NCI-H82 (cell line): ENCODE data around the gene MRTFA.
"Not testable (repeated sequence)": the region's sequence is repeated elsewhere in the genome, so short reads cannot be mapped to it uniquely, and the experiment has no call there.

Experiments
- DNase-seq: peaks from one replicate; lab custom pipeline; 2025; lab: John Stamatoyannopoulos, UW

The MRTFA gene

DNA sequence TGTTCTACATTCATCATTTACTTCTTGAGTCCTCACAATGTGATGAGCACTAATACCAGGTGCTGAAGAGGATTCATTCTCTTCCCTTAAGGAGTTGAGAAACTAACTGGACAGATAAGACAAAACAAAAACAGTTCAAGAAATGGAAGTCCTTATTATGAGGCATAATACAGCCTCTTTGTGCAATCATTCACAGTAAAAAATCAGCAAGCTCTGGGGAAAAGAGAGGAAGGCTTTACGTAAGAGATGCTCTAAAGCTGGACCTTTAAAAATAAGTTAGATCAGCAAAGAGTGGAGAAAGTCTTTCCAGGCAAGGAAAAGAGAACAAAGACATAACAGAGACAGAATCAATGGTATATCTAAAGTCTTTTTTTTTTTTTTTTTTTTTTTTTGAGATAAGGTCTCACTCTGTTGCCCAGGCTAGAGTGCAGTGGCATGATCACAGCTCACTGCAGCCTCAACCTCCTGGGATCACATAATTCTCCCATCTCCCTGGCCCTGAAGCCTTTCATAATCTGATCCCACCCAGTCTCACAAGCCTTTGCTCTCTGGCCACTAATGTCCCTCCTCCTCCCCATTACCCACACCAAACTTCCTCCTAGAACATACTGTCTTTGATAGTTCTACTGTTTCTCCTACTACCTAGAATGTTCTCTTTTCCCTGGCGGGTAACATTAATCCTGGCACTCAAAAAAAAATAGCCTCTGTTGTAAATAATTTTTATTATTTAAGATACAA, 40.9 kb downstream of the MRTFA start:
- no peak for DNase-seq

DNA sequence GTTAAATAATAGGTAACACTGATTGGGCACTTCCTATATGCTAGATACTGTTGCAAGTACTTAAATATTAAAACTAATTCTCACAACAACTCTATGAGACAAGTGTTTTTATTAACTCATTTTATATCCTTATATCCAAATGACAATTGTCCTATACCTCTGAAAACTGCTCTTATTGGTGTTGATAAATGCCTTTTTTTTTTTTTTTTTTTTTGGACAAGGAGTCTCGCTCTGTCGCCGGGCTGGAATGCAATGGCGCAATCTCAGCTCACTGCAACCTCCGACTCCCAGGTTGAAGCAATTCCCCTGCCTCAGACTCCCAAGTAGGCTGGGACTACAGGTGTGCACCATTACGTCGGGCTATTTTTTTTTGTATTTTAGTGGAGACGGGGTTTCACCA, 41.6 kb downstream of the MRTFA start:
- DNase-seq: no peak

DNA sequence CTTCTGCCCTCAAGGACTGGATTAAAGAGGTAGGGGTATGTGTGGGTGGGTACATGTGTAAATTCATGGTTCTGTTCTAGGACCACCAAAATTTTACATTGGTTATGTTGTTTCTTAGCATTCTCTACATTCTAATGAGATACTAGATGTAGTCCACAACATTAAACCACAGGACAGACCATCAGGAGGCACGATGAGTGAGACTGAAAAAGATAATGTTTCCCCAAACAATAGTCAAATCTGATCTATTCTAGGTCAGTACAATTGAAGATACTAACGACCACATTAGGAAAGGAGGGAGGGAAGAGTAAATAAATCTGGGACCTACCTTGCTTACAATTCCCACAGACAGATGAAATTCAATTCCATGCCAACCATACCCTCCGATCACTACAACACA, 42.2 kb downstream of the MRTFA start:
- DNase-seq: no peak

- DNase-seq: no peak
These were observed 42.9 kb downstream of the MRTFA start for GRCh38 chr22:40593460-40594273.

- no peak for DNase-seq
These were observed 44.0 kb downstream of the MRTFA start for GRCh38 chr22:40592352-40593113.

- no peak for DNase-seq
These were observed 47.8 kb downstream of the MRTFA start for GRCh38 chr22:40588726-40589125.

DNA sequence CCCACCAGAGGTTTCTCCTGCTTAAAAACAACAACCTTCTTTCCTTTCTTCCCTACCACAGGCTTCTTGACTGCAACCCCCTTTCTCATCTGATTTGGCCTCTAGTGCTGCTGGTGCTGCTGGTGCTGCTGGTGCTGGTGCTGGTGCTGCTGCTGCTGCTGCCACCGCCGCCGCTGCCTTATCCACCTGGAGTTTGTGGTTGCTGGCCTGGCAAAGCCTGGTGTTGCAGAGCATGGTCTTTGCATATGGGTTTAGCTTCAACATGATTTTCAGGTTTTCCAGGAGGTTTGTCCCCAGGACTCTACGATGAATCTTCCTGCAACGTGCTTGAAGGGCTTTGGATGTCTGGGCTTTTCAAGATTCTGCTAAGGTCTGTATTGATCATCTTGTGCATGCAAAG, 49.7 kb downstream of the MRTFA start:
- no peak for DNase-seq

DNA sequence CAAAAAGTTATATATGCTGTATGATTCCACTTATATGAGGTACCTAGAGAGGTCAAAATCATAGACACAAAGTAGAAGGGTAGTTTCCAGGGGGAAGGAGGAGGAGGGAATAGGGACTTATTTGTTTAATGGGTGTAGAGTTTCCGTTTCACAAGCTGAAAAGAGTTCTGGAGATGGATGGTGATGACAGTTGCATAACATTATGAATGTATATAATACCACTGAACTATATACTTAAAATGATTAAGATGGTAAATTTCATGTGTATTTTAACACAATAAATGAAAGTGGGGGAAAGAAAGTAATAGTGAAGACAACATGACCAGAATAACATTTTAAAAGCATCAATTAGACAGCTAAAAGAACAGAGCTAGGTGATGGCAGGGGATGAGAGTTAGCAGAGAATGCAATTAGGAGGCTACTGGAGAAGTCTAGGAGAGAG, 51.2 kb downstream of the MRTFA start:
- DNase-seq: no peak

DNA sequence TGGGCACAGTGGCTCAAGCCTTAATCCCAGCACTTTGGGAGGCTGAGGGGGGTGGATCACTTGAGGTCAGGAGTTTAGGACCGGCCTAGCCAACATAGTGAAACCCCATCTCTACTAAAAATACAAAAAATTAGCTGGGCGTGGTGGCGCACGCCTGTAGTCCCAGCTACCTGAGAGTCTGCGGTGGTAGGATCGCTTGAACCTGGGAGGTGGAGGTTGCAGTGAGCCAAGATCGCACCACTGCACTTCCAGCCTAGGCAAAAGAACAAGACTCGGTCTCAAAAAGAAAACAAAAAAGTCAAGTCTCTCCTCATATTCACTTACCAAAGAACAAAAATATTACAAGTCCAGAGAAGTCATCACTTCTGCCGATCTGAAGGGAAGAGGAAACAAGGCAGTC, 51.8 kb downstream of the MRTFA start:
- not testable (repeated sequence) for DNase-seq

- no peak for DNase-seq
These were observed 53.3 kb downstream of the MRTFA start for GRCh38 chr22:40583053-40583741.

DNA sequence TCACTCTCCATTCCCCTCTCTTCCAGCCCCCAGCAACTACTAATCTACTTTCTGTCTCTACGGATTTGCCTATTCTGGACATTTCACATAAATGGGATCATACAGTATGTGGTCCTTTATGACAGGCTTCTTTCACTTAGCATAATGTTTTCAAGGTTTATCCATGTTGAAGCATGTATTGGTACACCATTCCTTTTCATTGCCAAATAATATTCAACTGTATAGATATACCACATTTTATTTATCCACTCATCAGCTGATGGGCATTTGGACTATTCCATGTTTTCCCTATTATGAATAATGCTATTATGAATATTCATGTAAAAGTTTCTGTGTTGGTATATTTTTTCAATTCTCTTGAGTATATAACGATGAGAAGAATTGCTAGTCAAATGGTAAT, 54.5 kb downstream of the MRTFA start:
- no peak for DNase-seq

DNA sequence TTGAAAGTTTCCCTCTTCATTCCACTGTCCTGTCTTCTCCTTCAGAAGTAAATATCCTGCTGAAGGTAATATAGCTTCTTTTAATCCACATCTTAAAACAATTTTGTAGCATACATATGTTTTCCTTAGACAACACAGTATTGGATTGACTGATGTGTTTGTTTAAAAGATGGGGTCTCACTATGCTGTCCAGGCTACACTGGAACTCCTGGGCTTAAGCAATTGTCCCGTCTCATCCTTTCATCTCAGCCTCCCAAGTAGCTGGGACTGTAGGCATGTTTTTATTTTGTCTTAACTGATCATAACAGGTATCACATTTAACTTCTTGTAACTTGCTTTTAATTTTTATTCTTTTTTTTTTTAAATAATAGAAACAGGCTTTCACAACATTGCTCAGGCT, 55.9 kb downstream of the MRTFA start:
- DNase-seq: no peak

DNA sequence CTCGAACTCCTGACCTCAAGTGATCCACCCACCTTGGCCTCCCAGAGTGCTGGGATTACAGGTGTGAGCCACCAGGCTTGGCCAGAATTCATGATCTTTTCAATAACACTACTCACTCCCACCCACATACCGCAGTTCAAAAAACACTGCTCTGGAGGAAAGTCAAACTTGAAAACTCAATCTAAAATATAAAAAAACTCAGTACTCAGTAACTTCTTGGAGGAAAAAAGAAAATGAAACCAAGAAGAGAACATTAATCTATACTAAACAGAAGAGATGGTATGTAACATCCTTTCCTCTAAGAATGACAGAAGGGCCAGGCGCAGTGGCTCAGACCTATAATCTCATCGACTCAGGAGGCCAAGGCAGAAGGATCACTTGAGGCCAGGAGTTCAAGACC, 58.3 kb downstream of the MRTFA start:
- no peak for DNase-seq

DNA sequence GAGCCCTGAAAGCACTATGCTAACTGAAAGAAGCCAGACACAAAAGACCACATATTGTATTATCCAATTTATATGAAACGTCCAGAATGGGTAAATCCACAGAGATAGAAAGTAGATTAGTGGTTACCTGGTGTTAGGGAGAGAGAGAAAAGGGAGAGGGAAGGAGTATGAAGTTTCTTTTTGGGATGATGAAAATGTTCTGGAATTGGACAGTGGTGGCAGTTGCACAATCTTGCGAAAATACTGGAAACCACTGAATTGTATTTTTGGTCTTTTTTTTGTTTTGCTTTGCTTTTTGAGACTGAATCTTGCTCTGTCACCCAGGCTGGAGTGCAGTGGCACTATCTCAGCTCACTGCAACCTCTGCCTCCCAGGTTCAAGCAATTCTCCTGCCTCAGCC, 63.5 kb downstream of the MRTFA start:
- no peak for DNase-seq

- DNase-seq: no peak
These were observed 64.6 kb downstream of the MRTFA start for GRCh38 chr22:40571887-40572286.

- no peak for DNase-seq
These were observed 68.7 kb downstream of the MRTFA start for GRCh38 chr22:40567626-40568328.

GRCh38 chr22:40567106-40567505, 69.4 kb downstream of the MRTFA start:
- no peak for DNase-seq

DNA sequence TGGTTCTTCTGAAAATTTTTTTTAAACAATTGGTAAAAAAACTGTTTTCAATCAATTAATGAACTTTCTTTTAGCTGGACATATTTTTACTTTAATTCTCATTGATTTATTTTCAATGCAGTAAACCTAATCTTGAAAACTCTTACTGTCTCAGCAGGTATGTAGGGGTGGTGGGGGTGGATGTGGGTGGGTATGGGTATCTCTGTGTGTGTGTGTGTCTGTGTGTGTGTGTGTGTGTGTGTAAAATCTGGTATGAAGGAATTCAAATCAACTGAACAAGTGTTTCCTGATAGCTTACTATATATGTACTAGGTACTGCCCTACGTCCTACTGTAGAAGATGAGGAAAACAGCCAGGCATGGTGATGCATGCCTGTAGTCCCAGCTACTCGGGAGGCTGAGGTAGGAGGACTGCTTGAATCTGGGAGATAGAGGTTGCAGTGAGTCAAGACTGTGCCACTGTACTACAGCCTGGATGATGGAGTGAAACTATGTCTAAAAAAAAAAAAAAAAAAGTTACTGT, 75.5 kb downstream of the MRTFA start:
- no peak for DNase-seq

DNA sequence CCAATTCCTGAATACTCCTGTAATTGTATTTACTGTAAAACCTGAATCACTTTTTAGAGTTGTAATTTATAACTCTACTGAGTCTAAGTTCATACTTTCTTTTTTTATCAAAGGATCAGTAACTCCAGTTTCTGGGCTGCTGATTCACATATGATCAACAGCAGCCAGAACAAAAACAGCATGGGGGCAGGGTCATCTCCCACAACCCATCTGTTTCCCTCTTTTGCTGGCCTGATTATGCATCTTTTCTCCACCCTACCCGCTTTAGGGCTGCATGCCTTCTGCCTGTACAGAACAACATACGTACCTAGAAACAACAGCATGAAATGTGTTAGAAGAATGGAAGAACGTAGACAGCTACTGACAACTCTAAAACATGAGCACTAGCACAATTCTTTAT, 76.0 kb downstream of the MRTFA start:
- peak; percentile 71 for DNase-seq

- no peak for DNase-seq
These were observed 78.5 kb downstream of the MRTFA start for GRCh38 chr22:40557972-40558371.

DNA sequence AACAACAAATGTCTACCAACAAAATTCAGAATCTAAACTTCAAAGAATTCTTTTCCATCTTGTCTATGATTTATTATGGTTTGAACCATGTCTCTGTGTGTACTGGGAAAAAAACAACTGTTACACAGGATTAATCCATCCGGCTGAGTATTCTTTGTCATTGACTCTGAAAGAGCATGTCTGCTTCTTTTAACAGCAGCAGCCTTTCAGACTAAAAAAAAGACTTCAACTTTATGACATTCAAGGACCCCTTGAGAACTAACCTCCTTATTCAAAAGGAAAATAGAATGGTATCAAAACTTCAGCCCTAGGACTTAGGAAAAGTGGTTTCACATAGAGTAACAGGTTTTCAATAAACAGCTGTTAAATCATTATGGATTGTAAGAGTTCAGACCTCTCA, 79.9 kb downstream of the MRTFA start:
- no peak for DNase-seq
